ENCODE results near the gene FGD5.

- TF ChIP-seq EZH2 (IDR thresholded peaks at IDR 0.05), result no peak
- TF ChIP-seq, protein P1, sequence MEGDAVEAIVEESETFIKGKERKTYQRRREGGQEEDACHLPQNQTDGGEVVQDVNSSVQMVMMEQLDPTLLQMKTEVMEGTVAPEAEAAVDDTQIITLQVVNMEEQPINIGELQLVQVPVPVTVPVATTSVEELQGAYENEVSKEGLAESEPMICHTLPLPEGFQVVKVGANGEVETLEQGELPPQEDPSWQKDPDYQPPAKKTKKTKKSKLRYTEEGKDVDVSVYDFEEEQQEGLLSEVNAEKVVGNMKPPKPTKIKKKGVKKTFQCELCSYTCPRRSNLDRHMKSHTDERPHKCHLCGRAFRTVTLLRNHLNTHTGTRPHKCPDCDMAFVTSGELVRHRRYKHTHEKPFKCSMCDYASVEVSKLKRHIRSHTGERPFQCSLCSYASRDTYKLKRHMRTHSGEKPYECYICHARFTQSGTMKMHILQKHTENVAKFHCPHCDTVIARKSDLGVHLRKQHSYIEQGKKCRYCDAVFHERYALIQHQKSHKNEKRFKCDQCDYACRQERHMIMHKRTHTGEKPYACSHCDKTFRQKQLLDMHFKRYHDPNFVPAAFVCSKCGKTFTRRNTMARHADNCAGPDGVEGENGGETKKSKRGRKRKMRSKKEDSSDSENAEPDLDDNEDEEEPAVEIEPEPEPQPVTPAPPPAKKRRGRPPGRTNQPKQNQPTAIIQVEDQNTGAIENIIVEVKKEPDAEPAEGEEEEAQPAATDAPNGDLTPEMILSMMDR (IDR thresholded peaks at IDR 0.05), result peak; percentile 19
Observed at GRCh38 chr3:14857506-14857905, 38.7 kb downstream of the FGD5 start.

All from neural progenitor cell (in vitro differentiated cells).